ENCODE results near the gene RPAP3. TPM values are rescaled to one million over a fixed set of nuclear protein-coding genes. Genes with fewer than 3 reads are reported as not detected.
A peak's percentile ranks its signal among the peaks of the same experiment; 100 is the strongest.

RPAP3 gene, protein sequence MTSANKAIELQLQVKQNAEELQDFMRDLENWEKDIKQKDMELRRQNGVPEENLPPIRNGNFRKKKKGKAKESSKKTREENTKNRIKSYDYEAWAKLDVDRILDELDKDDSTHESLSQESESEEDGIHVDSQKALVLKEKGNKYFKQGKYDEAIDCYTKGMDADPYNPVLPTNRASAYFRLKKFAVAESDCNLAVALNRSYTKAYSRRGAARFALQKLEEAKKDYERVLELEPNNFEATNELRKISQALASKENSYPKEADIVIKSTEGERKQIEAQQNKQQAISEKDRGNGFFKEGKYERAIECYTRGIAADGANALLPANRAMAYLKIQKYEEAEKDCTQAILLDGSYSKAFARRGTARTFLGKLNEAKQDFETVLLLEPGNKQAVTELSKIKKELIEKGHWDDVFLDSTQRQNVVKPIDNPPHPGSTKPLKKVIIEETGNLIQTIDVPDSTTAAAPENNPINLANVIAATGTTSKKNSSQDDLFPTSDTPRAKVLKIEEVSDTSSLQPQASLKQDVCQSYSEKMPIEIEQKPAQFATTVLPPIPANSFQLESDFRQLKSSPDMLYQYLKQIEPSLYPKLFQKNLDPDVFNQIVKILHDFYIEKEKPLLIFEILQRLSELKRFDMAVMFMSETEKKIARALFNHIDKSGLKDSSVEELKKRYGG
- 10 to 100 TPM; 14.7 to 17.8 TPM for total RNA-seq
- long read RNA-seq, full-length matches to known transcripts, result 11 of 14 reads
- long read RNA-seq, partial matches to known transcripts, result 1 of 14 reads
- long read RNA-seq, other reads (novel, unspliced or antisense), result 2 of 14 reads

DNA sequence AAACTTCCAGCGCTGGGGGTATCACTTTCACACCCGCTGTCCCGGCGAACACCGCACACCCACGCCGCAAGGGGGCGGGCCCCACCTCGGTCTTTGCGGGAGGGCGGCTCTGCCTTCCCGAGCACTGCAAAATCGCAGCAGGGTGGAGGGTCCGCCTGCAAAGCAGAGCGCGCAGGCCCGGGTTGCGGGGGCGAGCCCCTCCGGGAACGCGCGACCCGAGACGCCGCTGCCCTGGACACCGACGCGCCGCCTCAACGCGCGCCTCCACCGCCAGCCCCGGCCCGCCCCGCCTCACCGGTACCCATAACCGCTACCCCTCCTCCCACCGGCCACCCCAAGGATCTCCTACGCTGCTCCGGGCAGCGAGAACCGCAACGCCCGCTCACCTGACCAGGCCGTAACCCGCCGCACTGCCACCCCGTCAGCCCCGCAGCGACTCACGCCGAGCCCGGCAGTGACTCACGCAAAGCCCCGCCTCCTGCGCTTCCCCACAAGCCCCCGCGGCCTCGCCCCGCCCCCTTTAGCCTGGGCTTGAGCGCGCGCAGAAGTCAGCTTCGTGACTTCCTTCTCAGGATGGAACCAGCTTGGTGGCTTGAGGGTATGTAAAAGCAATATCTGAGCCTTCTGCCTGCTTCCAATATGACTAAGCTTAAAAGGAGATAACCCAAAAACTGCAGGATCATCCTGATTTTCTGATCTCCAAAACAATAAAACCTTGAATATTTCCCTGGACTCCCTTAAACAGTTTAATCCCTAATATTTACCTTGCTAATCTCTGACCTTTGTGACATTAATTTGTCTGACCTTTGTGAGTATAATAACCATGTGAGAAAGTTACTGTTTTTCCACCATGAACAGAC lies at the start of gene RPAP3:
Gene RPAP3 (minus strand): TSS at position 465 of the 860 bp plus-strand sequence. CDS start 3,190 bp downstream, outside the sequence.
- intact Hi-C loops (cut with DNase I, micrococcal nuclease), result no loop called here
- DNase-seq, result peak; percentile 97 to 99
- peak; percentile 96 for ATAC-seq

DNA sequence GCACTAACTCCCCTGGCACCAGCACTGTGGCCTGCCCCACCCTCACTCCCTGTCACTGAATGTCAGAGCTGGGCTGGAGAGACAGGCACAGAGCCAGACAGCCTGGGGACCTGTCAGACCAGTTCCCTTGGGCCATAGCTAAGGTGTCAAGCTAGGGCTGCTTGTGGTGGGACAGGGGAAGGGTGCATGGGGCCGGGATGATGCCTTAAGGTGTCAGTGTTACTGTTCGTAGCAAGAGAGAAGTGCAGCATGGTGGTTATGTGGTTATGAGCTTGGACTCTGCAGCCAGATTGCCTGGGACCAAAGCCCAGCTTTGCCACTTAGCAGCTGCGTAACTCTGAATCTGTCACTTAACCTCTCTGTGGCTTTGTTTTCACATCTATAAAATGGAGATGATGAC lies 49.1 kb upstream of the RPAP3 start:
- intact Hi-C loops (cut with DNase I, micrococcal nuclease), result no loop called here
- DNase-seq (peak; percentile 86 to 91), ATAC-seq (peak; percentile 75)

DNA sequence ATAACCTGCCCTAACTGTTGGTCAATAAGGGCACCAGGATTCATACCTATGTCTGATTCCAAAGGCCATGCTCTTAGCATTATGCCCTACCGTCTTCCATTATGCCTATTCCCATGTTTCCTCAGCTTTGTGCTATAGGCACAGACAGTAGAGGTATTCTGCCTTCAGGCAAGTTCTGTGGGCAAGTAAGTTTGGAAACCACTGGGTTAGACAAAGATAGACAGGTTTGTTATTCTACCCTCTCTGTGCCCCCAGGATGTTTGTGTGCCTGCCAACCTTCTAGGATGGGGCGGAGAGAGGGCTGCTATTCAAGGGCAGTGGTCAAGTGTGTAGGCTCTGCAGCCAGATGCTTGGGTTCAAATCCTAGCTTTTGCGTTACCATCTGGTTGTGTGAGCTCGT lies 48.3 kb upstream of the RPAP3 start:
- DNase-seq (no peak), ATAC-seq (no peak)
- intact Hi-C loops (cut with DNase I, micrococcal nuclease), result no loop called here

DNA sequence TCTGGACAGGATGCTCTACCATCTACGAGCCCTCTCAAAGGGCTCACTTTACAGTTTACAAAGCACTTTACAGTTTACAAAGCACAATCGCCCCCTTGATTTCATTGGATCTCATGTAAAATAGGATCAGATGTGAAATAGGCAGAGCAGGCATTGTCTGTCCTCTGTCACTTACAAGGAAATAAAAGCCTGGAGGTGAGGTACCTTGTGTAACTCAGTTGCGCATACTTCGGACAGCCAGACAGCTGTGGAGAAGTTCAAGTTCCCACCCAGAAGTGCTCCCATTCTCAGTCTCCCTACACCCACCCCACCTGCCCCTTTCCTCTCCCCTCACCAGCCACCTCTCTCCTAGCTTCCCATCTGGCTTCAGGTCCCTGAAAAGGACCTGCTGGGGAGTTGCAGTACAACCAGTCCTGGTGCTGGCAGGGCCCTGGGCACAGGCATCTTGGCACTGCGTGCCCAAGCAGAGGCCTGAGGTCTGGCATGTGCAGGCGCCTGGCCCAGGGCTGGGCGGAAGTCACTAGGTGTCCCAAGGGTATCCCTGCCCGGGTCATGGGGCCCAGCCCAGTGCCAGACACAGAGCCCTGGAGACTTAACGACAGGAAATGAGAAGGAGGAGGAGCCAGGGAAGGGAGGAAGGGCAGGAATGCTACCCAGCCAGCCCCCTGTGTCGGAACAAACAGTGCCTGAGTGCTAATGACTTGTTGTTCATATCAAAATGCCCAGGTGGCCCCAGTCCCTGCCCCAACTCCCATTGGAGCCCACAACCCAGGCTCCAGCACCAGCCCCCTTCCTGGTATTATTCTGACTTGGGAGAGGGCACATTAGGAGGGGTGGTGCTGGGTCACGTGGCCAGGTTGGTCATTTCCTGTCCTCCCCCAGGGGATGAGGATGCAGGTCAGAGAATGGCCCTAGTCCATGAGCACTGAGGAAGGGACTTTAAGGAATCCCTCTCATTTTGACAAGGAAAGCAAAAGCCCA lies 47.5 kb upstream of the RPAP3 start:
- intact Hi-C loops (cut with DNase I, micrococcal nuclease), result no loop called here
- ATAC-seq, result peak; percentile 72
- DNase-seq, result peak; percentile 71 to 87

DNA sequence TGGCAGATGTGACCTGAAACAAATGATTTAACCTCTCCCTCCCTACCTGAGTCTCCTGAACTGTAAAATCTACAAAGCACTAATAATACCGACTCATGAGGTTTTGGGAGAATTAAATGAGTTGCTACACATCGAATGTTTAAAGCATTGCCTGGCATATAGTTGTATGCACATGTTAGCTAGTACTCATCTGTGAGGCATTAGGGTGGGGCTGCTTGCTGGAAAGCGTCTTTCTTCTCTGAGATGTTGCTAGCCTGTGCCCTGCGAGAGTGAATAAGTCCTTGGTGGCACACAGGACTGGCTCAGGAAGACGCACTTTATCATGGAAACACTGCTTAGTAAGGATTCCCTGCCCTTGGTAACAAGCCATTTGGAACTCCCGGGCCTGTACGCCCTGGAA lies 46.7 kb upstream of the RPAP3 start:
- no peak for ATAC-seq
- no peak for DNase-seq
- intact Hi-C loops (cut with DNase I, micrococcal nuclease), result no loop called here

DNA sequence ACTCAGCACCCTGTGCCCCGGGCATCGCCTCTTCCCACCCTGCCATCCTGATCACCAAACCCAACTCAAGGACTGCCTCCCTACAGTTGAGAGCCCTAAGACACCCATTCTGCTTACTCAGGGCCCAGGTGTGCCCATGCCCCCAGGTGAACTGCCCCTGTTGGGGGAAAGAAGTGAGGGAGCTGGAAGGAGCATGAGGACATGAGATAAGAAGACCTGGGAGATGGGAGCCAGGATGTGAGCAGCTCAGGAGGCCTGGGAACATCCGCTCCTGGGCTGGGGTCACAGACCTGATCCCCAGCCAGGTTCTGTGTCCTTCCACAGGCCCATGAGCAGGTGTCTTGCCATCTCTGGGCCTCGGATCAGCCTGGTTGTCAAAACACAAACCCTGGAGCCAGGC lies 46.3 kb upstream of the RPAP3 start:
- intact Hi-C loops (cut with DNase I, micrococcal nuclease), result no loop called here
- no peak for ATAC-seq
- no peak for DNase-seq

DNA sequence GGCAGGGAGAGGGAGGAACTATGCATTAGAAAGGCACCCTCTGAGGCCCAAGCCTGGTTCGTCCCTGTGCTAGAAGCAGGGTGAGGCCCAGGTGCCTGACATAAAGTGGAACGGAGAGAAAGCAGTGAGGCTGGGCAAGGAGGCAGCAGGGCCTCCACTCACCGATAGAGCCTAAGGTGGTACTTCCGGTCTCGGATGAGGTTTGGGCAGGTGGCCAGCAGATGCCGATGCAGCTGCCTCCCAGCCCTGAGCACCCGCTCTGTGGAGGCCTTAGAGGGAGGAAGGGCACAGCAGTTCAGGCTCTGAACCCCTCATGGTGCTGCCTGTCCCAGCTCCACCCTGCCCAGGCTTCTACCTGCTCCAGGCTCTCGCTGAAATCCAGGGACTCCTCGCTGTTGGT lies 45.7 kb upstream of the RPAP3 start:
- ATAC-seq, result no peak
- DNase-seq, result no peak
- intact Hi-C loops (cut with DNase I, micrococcal nuclease), result no loop called here

DNA sequence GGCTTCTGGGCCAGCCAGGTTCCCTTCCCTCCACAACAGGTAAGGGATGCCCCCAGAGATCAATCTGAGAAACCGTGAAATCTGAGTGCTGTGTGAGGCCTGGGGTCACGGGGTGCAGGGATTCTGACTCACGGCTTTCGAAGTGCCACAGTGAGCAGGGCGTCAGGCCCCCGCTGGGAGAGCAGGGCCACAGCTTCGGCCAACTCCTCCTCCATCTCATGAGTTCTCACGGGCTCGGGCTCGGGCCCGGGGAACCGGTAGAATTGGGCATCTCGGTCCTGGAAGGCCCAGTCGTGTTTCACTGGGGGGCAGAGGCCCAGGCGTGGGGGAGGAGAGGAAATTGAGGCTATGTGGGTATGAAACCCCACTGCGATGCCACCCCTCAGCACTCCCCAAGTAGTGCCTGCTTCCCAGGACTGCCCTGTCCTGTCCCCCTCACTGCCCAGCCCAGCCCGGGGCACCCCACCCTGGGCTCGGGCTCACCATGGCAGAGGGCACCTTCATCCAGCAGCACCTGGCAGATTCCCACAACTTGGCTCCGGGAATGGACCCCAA lies 45.2 kb upstream of the RPAP3 start:
- DNase-seq (no peak), ATAC-seq (no peak)
- intact Hi-C loops (cut with DNase I, micrococcal nuclease), result no loop called here

DNA sequence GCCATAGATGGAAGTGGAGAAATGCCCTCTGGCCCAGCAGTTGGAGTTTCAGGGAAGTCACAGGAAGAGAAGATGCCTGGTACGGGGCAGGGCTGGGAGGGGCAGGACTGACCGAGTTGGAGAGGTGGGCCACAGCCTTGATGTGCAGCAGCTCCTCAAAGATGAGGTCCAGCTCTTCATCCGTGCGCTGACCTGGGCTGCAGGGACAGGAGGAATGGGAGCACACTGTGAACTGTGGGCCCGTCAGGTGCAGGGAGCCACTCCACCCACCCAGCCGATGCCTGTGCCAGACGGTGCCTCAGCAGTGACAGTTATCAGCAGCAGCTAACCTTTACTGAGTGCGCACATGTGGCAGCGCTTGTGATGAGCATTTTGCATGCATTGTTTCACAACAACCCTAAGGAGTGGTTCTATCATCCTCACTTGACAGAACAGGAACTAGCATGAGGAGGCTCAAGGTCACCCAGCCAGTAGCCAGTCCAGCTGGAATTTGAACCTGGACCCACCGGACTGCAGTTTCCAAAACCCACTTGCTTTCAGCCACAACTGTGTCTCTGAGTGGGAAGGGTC lies 44.5 kb upstream of the RPAP3 start:
- ATAC-seq, result no peak
- intact Hi-C loops (cut with DNase I, micrococcal nuclease), result no loop called here
- DNase-seq, result no peak

DNA sequence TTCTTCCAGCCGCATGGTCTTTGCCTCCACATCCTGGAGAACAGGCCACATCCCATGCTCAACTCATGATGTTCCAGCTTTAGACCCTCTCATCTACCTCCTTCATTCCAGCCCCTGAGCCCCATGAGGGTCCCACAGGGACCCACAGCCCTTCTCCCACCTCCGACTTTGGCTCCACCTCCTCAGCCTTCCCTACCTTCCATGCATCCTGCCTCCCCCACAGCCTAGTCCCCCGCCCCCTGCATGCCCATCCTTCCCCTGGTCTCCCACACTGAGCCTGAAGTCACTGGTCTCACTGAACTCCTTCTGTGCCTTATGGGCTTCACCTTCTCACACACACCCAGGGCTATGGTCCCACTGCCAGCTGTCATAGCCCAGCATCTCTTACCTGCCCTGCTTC lies 43.1 kb upstream of the RPAP3 start:
- intact Hi-C loops (cut with DNase I, micrococcal nuclease), result no loop called here
- ATAC-seq (no peak), DNase-seq (no peak)

DNA sequence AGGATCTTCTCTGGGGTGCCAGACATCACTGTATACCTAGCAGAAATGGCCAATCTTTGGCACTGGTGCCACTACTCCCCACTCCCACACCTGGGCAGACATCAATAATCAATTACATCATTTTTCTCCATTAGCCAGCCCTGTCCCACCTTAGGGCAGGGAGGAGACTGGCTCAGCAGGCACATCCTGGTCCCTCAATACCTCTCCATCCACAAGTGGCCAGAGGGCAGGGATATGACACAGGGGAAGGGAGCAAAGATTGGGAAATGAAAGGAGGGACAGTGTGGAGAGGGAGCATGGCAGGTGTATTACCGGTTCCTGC lies 42.6 kb upstream of the RPAP3 start:
- intact Hi-C loops (cut with DNase I, micrococcal nuclease), result no loop called here
- DNase-seq (no peak), ATAC-seq (no peak)

DNA sequence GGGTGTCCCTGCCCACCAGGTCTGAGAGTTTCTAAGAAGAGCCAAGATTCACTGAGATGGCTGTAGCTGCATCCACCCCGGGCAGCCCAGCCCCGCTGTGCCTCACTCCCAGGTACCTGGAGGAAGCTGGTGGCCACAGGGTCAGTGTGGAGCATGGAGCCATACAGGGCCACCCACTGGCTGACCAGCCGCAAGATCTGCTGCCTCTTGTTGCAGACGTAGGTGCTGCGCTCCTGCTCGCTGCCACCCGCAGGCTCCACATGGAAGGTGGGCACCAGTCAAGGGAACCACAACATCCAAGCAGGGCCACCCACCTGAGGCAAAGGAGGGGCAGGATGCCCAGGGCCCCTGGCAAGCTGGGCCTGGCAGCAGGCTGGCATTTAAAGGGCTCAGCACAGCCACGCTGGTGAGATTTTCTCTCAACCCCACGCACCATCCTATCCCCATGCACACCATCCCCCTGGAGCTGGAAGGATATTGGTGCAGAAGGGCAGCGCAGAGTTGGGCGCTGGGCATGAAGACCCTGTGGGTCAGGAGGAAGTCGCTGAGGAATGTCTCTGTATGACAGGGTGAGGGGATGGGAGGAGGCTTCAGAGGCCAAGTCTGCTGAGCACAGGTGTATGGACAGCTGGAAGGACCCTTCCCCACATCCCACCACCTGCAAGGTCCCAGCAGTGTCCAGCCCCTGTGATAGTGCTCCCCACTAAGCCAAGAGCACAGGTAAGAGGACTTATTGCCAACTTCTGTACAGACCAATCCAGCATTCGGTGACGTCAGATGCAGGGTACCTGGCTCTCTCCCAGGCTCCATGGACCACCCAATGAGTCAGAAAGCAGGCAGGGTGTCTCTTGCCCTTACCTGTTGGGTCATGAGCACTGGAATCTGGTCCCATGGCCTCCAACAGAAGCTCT lies 42.0 kb upstream of the RPAP3 start:
- DNase-seq (no peak), ATAC-seq (no peak)
- intact Hi-C loops (cut with DNase I, micrococcal nuclease), result no loop called here

DNA sequence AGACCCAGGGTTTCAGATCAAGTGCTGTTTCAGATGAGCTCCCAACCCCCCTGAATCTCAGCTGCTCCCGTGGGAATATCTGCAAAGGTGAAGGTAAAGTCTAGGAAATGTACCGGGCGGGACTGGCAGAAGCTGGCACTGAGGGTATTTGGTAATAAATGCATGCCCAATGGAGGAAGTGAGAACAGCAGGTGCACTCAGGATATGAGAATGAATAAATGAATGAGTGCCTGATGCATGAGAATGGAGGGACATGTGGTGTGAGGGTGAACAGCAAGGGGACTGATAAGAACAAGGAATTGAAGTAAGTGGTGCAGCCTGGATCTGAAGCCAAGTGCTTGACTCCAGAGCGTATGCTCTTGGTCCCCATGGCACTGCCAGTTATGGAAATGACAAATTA lies 41.3 kb upstream of the RPAP3 start:
- intact Hi-C loops (cut with DNase I, micrococcal nuclease), result no loop called here
- DNase-seq, result no peak
- ATAC-seq, result peak; percentile 24

DNA sequence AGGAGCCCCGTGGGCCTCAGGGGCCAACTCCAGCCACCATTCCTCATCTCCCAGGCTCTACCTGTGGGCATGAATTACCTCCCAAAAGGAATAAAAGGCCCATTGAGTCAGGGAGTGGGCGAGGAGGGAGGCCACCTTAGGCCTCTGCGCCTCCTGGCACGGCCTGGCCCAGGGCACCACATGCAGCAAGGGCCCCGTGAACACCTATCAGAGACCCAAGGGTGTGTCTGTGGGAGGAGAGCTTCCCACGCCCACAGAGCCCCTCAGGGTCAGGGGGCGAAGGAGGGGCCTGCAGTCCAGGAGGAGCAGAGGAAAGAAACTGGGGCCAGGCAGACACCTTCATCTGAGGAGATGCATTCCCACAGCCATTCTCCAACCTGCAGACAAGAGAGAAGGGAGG lies 40.7 kb upstream of the RPAP3 start:
- DNase-seq (no peak), ATAC-seq (no peak)
- intact Hi-C loops (cut with DNase I, micrococcal nuclease), result no loop called here

DNA sequence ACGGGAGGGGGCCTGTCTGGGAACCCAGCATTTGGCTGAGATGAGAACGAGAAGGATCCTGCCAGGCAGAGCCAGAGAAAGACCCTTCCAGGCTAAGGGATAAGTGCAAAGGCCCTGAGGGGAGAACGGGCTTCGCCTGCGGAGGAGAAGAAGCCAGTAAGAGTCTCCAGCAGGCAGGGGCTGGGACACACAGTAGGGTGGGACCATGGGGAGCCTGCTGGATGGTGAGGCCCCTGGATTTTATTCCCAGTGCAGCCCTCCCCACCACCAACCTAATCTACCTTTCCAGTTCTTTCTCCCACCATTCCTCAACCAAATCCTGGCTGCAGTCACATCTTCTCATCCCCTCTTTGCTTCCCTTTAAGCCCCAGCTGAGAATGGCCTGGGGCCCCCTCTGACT lies 40.2 kb upstream of the RPAP3 start:
- DNase-seq, result no peak
- intact Hi-C loops (cut with DNase I, micrococcal nuclease), result no loop called here
- ATAC-seq, result no peak

DNA sequence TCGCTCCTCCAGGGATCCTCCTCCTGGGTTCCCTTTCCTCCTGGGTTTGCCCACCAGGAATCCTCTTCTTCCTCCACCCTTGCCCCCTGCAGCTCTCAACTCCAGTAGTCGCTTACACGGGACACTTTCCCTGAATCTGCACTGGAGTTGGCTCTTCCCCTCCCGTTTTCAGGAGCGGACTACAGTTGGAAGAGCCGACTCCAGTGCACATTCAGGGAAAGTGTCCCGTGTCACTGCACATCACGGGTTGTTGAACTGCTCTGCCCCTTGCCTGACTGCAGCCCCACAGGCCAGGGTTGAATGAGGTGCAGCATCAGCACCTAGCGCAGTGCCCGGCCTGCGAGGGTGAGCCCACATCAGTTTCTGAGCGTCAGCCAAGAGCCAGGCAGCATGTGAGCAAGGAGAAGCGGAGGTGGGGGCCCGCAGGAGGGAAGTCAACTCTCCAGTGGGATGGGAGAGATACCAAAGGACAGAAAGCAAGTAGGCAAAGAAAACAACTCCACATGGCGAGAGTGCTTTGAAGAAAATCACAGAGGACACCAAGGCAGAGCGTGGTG lies 39.7 kb upstream of the RPAP3 start:
- ATAC-seq, result no peak
- intact Hi-C loops (cut with DNase I, micrococcal nuclease), result no loop called here

More for the DNA sequence above, 39.7 kb upstream of the RPAP3 start:
- no peak for DNase-seq

Measured in left colon (tissue), 2 donors.